ENCODE measurements around the gene NAALADL2.

GRCh38 chr3:175702956-175703355 lies 843.8 kb downstream of the NAALADL2 start:
- TF ChIP-seq CTCF (IDR thresholded peaks at IDR 0.05): no peak
- TF ChIP-seq ZFX (IDR thresholded peaks at IDR 0.05; ENCODE audit: borderline replicate concordance): no peak
